Stomach (tissue), 4 donors: Measurements from ENCODE around the gene RAB23.

Source experiments
- EP300 ChIP-seq: sonication (generic); formaldehyde crosslinking; IDR thresholded peaks from one replicate; pipeline ENCODE4 v1.6.1; 2017; ENCODE audit warnings: antibody characterized with exemption
- POLR2AphosphoS5 ChIP-seq, 3 donors: sonication (generic); formaldehyde crosslinking; IDR thresholded peaks; one replicate each; pipeline ENCODE4 v1.6.1; 2016; ENCODE audit warnings: antibody characterized with exemption in 3 of 3
- TF ChIP-seq, protein P1 (sequence below), 7 experiments: fragments of 450-650 bp in 4 of 7; fragments of 200-600 bp in 3 of 7; sonication (generic) in 3 of 7; IDR thresholded peaks; one replicate each; pipeline ENCODE4 v1.5.1; 2016 to 2019; ENCODE audit warnings: antibody characterized with exemption in 7 of 7, control low read depth in 2 of 7, mild to moderate bottlenecking in 1 of 7

DNA sequence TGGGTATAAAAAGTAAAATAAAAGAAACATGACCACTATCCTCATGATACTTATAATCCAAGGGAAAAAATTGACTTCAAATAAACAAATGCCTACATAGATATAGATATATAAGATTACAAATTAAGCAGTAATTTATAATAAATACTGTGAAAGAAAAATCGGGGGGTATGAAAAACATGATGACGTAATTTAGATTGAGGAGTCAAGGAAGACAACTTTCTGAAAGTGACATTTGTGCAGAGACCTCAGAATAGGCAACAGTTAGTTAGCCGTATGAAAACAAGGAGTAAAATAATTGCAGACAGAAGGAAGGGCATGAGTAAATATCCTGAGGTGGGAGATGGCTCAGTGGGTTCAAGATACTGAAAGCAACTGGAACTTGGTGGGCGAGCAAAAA, 28.2 kb upstream of the RAB23 start:
- TF ChIP-seq, protein P1, sequence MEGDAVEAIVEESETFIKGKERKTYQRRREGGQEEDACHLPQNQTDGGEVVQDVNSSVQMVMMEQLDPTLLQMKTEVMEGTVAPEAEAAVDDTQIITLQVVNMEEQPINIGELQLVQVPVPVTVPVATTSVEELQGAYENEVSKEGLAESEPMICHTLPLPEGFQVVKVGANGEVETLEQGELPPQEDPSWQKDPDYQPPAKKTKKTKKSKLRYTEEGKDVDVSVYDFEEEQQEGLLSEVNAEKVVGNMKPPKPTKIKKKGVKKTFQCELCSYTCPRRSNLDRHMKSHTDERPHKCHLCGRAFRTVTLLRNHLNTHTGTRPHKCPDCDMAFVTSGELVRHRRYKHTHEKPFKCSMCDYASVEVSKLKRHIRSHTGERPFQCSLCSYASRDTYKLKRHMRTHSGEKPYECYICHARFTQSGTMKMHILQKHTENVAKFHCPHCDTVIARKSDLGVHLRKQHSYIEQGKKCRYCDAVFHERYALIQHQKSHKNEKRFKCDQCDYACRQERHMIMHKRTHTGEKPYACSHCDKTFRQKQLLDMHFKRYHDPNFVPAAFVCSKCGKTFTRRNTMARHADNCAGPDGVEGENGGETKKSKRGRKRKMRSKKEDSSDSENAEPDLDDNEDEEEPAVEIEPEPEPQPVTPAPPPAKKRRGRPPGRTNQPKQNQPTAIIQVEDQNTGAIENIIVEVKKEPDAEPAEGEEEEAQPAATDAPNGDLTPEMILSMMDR (IDR thresholded peaks at IDR 0.05): no peak
- no peak for TF ChIP-seq EP300
- TF ChIP-seq POLR2AphosphoS5 (IDR thresholded peaks at IDR 0.05): no peak
